Liver (tissue), 9 donors: ENCODE measurements around the gene E2F4. TPM values are rescaled to one million over a fixed set of nuclear protein-coding genes. Genes with fewer than 3 reads are reported as not detected.

Experiments used
- DNase-seq: peaks from one replicate; pipeline ENCODE4 v3.0.0-alpha.2; 2017; ENCODE audit warnings: low spot score
- H3K27ac ChIP-seq, 2 donors: one replicate each; pipeline ENCODE4 v1.7.0; 2013; ENCODE audit warnings: inconsistent platforms in 2 of 2, low read length in 2 of 2, control low read depth in 1 of 2, low read depth in 1 of 2, mild to moderate bottlenecking in 1 of 2
- H3K27me3 ChIP-seq, 4 donors: one replicate each; pipeline versions ENCODE4 v1.6.1 to v1.7.0; 2013; ENCODE audit warnings: low read length in 3 of 4, inconsistent platforms in 1 of 4, mild to moderate bottlenecking in 1 of 4, moderate library complexity in 1 of 4; ENCODE audit not compliant: control insufficient read depth in 4 of 4, insufficient read depth in 4 of 4
- H3K36me3 ChIP-seq, 4 donors: one replicate each; pipeline versions ENCODE4 v1.6.1 to v1.7.0; 2013; ENCODE audit warnings: low read length in 3 of 4, mild to moderate bottlenecking in 3 of 4, low read depth in 1 of 4, moderate library complexity in 1 of 4; ENCODE audit not compliant: control insufficient read depth in 4 of 4, insufficient read depth in 3 of 4
- H3K4me1 ChIP-seq, 4 donors: one replicate each; pipeline versions ENCODE4 v1.6.1 to v1.7.0; 2013; ENCODE audit warnings: low read length in 3 of 4, mild to moderate bottlenecking in 3 of 4, moderate library complexity in 1 of 4; ENCODE audit not compliant: control insufficient read depth in 4 of 4, insufficient read depth in 4 of 4
- H3K4me3 ChIP-seq, 3 donors: one replicate each; pipeline versions ENCODE4 v1.6.1 to v1.7.0; 2013; ENCODE audit warnings: low read length in 3 of 3, control low read depth in 1 of 3, low read depth in 1 of 3, mild to moderate bottlenecking in 1 of 3
- H3K9ac ChIP-seq, 2 donors: one replicate each; pipeline ENCODE4 v1.7.0; 2013; ENCODE audit warnings: low read length in 2 of 2, mild to moderate bottlenecking in 2 of 2, moderate library complexity in 2 of 2, control low read depth in 1 of 2, low read depth in 1 of 2
- H3K9me3 ChIP-seq, 4 donors: one replicate each; pipeline versions ENCODE4 v1.6.1 to v1.7.0; 2013; ENCODE audit warnings: low read length in 3 of 4; ENCODE audit not compliant: control insufficient read depth in 4 of 4
- CTCF ChIP-seq: fragments of 150-350 bp; IDR thresholded peaks from 2 replicates; pipeline ENCODE4 v1.5.1; 2017; ENCODE audit warnings: improper control_type of control experiment, low read depth, low read length; ENCODE audit not compliant: missing input control
- EGR1 ChIP-seq, 2 donors: IDR thresholded peaks; 2 replicates each; pipeline ENCODE4 v1.6.1; 2016 to 2018; ENCODE audit warnings: antibody characterized with exemption in 2 of 2, low read depth in 2 of 2
- GABPA ChIP-seq, 2 donors: IDR thresholded peaks in 1 of 2; conservative IDR thresholded peaks in 1 of 2; 2 replicates each; pipeline ENCODE4 v1.6.1; 2016; ENCODE audit warnings: antibody characterized with exemption in 2 of 2, mild to moderate bottlenecking in 1 of 2, moderate library complexity in 1 of 2
- HNF4A ChIP-seq, 2 donors: conservative IDR thresholded peaks; 2 replicates each; pipeline ENCODE4 v1.6.1; 2016; ENCODE audit warnings: antibody characterized with exemption in 2 of 2, mild to moderate bottlenecking in 2 of 2
- MAX ChIP-seq: IDR thresholded peaks from 2 replicates; pipeline ENCODE4 v1.6.1; 2016; ENCODE audit warnings: antibody characterized with exemption
- RAD21 ChIP-seq, 2 donors: IDR thresholded peaks; 2 replicates each; pipeline ENCODE4 v1.6.1; 2016; ENCODE audit warnings: antibody characterized with exemption in 2 of 2, mild to moderate bottlenecking in 2 of 2
- RXRA ChIP-seq, 2 donors: IDR thresholded peaks; 2 replicates each; pipeline ENCODE4 v1.6.1; 2017 to 2018; ENCODE audit warnings: antibody characterized with exemption in 2 of 2, mild to moderate bottlenecking in 1 of 2
- SP1 ChIP-seq: IDR thresholded peaks from 2 replicates; pipeline ENCODE4 v1.6.1; 2018; ENCODE audit warnings: antibody characterized with exemption, mild to moderate bottlenecking
- YY1 ChIP-seq: IDR thresholded peaks from 2 replicates; pipeline ENCODE4 v1.6.1; 2016; ENCODE audit warnings: antibody characterized with exemption, mild to moderate bottlenecking
- ZBTB33 ChIP-seq: IDR thresholded peaks from 2 replicates; pipeline ENCODE4 v1.6.1; 2016; ENCODE audit warnings: antibody characterized with exemption
- WGBS: extraction: QIAGEN DNeasy Blood & Tissue Kit; methylation state at CpG from one replicate; pipeline ENCODE4 v1.1.7; 2013; 5-methylcytosine and 5-hydroxymethylcytosine counted together
- polyA plus RNA-seq, 2 donors: library from polyadenylated mRNA; stranded (reverse) in 1 of 2; unstranded in 1 of 2; fragments of 200-250 nt in 1 of 2; fragments of >200 nt in 1 of 2; fragmentation: Nextera tagmentation in 1 of 2; extraction: Ambion mirVana in 1 of 2; gene quantifications; one replicate each; pipeline versions ENCODE4 v1.2.1 to v1.2.3, GENCODE V29; 2013 to 2015
- total RNA-seq, 2 donors: library from RNA; depleted of rRNA; stranded (reverse); fragments of >200 nt; gene quantifications; one replicate each; pipeline ENCODE4 v1.2.3, GENCODE V29; 2014
- TF ChIP-seq, protein P1 (sequence below): IDR thresholded peaks from 2 replicates; pipeline ENCODE4 v1.6.1; 2016; ENCODE audit warnings: antibody characterized with exemption
- TF ChIP-seq, protein P2 (sequence below): IDR thresholded peaks from 2 replicates; pipeline ENCODE4 v1.6.1; 2016; ENCODE audit warnings: antibody characterized with exemption, mild to moderate bottlenecking
- donor health status: healthy.
- donor health status: healthy.
- donor health status: healthy.
- donor health status: healthy.
- donor health status: healthy.

E2F4 gene
- total and polyA plus RNA-seq, 4 donors, result 18.1 to 107 (median 30.0) TPM

GRCh38 chr16:67173808-67174705 is 17.9 kb upstream of the E2F4 start:
- H3K27ac ChIP-seq, result peak overlapping the region; percentile 66 to 71
- H3K4me1 ChIP-seq, result peaks cover 16 to 39% (median 25%) of the 10 kb centered on the region in 4 donors
- H3K27me3 ChIP-seq, result no peaks in the 10 kb centered on the region
- H3K36me3 ChIP-seq, result no peaks in the 10 kb centered on the region
- DNase-seq, result no peak
- H3K9ac ChIP-seq, result peak overlapping the region in 1 of 2 donors; percentile 60
- H3K4me3 ChIP-seq, result peak overlapping the region in 2 of 3 donors; percentile 38 to 50
- TF ChIP-seq EGR1 (IDR thresholded peaks at IDR 0.05; ENCODE audit: low read depth in 2 of 2) (no peak), CTCF (peak; percentile 18), RXRA (IDR thresholded peaks at IDR 0.05) (peak; percentile 48 to 51), RAD21 (IDR thresholded peaks at IDR 0.05) (peak in 1 of 2 donors; percentile 52), YY1 (peak; percentile 82), HNF4A (conservative IDR thresholded peaks at IDR 0.05) (peak; percentile 60 to 65), GABPA (IDR thresholded peaks at IDR 0.05 in 1 of 2, conservative IDR thresholded peaks at IDR 0.05 in 1 of 2) (peak in 1 of 2 donors; percentile 66), SP1 (peak; percentile 87), ZBTB33 (no peak)
- TF ChIP-seq, protein P1, sequence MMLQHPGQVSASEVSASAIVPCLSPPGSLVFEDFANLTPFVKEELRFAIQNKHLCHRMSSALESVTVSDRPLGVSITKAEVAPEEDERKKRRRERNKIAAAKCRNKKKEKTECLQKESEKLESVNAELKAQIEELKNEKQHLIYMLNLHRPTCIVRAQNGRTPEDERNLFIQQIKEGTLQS, result no peak
- TF ChIP-seq, protein P2, sequence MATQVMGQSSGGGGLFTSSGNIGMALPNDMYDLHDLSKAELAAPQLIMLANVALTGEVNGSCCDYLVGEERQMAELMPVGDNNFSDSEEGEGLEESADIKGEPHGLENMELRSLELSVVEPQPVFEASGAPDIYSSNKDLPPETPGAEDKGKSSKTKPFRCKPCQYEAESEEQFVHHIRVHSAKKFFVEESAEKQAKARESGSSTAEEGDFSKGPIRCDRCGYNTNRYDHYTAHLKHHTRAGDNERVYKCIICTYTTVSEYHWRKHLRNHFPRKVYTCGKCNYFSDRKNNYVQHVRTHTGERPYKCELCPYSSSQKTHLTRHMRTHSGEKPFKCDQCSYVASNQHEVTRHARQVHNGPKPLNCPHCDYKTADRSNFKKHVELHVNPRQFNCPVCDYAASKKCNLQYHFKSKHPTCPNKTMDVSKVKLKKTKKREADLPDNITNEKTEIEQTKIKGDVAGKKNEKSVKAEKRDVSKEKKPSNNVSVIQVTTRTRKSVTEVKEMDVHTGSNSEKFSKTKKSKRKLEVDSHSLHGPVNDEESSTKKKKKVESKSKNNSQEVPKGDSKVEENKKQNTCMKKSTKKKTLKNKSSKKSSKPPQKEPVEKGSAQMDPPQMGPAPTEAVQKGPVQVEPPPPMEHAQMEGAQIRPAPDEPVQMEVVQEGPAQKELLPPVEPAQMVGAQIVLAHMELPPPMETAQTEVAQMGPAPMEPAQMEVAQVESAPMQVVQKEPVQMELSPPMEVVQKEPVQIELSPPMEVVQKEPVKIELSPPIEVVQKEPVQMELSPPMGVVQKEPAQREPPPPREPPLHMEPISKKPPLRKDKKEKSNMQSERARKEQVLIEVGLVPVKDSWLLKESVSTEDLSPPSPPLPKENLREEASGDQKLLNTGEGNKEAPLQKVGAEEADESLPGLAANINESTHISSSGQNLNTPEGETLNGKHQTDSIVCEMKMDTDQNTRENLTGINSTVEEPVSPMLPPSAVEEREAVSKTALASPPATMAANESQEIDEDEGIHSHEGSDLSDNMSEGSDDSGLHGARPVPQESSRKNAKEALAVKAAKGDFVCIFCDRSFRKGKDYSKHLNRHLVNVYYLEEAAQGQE, result peak; percentile 49
- no peaks in the 10 kb centered on the region for H3K9me3 ChIP-seq
- 2% methylated on average over 71 of the region's 71 CpGs for WGBS

- Histone ChIP-seq H3K27ac (peak overlapping the region in 1 of 2 donors; percentile 66), H3K27me3 (no peaks in the 10 kb centered on the region), H3K36me3 (no peaks in the 10 kb centered on the region), H3K4me3 (peak overlapping the region in 1 of 3 donors; percentile 38), H3K9me3 (no peaks in the 10 kb centered on the region), H3K4me1 (peaks cover 12 to 38% (median 23%) of the 10 kb centered on the region in 4 donors), H3K9ac (no peak overlapping the region)
- TF ChIP-seq RAD21 (IDR thresholded peaks at IDR 0.05) (no peak), MAX (no peak), EGR1 (IDR thresholded peaks at IDR 0.05; ENCODE audit: low read depth in 2 of 2) (no peak), SP1 (no peak)
- DNase-seq, result no peak
- WGBS, result 59% methylated on average over 31 of the region's 31 CpGs
Observed at GRCh38 chr16:67174706-67175231, 17.2 kb upstream of the E2F4 start.
